ENCODE measurements around the gene ARHGAP25.

Gene ARHGAP25

DNA sequence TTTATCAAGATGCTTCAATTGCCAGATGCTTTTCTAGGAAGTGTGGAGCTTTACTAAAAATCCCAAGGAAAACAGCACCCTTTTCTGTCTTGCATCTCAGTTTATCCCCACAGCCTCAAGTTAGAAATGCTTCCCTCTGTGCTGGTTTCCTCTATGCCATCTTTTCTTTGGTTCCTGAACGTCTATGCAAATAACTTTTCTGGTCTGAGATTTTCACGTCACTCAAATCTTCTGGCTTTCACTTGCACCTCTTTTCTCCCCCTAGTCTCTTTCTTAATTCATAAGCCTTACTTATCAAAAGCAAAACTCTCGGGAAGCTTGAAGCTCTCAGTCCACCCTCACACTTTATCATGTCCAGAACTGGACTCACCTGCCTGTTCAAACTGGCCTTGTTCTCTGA is 33.9 kb downstream of the ARHGAP25 start:
- no peak for DNase-seq

DNA sequence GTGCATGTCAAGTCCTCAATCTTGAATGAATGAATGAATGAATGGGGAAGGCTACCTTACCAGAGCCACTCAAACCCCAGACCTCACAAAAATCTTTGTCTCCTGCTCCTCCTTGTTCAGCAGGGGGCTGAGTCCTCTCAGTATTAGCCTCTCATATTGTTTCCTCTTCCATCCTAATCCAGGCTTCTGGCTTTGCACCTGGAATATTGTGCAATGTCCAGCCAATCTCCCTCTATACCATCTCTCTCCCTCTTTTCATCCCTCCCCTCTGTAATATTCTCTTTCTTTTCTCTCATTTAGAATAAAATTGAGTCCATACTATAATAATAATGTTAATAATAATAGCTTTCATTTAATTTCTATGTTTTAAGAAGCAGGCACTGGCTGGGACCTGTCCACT is 34.3 kb downstream of the ARHGAP25 start:
- no peak for DNase-seq

DNA sequence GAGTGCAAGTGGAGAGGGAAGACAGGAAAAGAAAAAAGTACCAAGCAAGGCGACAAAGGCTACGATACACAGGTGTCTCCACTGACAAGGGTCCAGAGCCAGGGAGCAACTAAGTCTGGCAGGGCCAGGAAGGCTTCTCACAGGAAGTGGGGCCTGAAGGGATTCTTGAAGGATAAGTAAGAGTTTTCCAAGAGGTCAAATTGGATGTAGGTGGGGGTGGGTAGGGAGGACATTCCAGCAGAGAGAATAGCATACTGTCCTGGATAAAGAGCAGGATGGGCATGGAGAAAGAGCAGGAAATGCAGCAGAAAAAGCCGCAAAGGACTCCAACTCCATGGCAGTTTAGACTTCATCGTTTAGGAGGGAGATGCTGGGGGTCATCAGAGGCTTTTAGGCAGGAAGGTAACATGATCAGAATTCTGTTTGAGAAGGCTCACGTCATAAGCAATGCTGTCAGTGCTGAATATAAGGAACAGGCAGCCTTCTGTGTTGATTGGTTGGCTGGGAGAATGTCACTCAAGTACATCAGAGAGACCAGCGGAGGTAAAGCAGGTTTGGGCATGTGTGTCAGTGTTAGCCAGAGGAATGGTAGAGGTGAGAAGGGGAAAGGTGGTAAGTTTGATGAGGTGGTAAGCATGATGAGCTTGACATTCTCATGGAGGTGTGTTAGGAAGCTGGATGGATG is 35.1 kb downstream of the ARHGAP25 start:
- no peak for DNase-seq

DNA sequence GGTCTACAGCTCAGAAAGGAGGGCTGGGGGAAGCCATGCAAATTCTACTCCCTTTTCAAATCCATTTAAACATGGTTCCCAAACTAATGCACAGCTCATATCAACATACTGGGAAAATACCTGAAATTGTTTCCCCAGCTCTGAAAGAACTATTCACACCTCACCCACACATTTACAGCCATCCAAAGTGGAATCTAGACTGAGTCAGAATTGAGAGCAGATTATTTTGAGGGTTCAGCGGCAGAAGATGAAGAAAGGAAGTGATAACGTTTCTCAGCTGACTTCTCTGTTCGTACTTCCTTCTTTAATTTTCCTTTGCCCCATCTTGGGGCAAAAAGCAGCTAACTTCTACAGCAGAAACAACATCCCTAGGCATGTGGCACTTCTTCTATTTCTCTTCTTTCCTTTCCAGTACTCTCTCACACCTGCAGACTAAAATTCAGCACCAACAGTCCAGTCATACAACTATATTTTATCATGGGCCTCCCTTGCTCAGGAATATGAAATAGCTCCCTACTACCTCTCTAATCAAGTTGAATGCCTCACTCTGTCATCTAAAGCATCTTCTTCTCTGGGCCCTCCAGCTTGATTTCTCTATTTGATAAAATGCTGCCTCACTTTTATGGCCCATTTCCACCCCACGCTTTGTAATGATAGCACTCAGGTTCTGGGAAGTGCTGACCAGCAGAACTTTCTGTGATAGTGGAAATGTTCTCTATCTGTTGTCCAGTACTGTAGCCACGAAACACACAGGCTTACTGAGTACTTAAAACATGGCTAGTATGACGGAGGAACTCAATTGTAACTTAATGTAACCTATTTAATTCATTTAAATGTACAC is 35.9 kb downstream of the ARHGAP25 start:
- no peak for DNase-seq

DNA sequence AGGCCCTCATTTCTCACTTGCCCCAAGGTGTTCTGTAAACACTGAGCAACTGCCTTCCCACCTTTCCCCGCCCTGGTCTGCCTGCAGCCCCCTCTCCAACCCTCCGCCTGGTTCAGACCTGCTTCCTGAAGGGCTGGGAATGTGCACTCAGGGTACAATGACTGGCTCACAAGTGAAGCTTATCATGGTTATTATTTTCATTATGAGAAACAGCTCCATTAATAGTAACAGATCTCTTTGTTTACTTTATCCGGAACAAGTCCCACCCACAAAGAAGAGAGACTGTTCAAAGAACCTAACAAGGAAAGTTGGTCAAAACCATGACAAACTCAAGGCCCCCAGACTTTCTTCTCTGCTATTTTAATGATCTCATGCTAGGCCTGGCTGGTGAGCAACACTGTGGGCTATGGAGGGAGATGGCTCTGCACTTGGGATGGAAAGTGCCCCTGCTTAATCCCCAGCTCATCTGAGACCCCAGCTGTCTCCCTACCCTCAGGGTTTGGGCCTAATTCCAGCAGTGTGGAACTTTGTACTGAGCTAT is 36.7 kb downstream of the ARHGAP25 start:
- no peak for DNase-seq

DNA sequence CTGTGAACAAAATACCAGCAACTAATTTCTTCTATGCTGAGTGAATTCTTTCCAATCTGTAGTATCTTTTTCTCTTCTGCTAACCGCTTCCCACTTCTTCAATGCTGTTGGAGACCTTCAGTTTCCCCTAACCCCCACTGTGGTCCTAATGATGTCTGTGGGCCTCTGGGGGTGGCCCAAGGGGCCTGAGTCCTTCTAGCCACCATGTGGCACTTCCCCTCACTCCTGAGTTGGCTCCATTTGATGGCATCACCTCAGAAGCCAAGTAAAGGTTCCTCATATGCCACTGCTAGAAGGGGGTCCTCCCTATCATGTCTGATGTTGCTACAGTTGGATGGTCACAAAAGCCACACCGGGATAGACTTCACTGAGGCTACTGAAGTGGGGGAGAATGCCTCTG is 37.5 kb downstream of the ARHGAP25 start:
- DNase-seq: no peak

DNA sequence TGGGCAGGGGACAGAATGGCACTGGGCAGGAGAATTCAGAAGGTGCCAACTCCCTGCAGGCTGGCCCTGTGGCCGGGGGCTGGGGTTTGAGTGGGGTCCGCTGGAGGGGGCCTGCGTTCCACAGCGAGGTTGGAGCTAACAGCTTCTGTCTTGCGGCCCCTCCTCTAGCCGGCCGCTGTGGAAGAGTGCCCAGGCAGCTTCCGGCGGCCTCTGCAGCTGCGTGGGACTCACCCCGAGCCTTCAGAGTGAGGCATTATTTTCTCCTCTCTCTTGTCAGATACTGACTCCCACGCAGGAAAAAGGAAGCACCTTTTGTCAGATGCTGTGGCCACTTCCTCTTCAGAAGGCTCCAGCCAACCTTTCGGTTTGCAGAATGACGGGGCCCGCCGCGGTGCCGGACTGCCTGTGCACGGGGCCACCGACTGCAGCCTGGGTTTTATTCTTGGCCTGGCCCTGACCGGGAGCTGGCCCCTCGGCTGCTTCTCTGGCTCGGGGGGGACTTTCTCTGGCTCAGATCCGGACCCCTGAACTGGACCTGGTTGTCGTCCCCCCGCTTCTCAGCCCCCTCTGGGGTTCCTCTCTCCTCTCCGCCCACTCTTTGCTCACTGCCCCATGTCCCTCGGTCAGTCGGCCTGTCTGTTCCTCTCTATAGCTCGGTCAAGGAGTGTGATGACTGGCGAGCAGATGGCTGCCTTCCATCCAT is 40.1 kb downstream of the ARHGAP25 start:
- no peak for DNase-seq

DNA sequence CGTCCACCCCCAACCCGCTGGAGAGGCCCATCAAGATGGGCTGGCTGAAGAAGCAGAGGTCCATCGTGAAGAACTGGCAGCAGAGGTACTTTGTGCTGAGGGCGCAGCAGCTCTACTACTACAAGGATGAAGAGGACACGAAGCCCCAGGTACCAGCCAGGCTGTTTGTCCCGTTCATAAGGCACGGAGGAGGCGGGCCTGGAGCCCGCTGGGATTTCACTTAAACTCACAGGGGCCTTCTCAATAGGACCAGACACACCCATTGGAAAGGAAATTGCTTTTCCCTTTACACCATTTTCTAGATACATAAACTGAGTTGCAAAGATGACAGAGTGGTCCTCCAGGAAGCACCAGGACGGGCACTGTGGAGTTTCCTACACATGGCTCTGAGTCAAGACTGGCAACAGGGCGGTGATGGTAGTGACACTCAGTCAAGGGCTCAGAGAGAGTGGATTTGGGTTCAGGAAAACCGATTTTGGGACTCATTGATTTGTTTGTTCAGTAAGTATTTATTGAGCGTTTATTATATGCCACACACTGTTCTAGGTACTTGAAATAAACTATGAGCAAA is 40.7 kb downstream of the ARHGAP25 start:
- DNase-seq: no peak

DNA sequence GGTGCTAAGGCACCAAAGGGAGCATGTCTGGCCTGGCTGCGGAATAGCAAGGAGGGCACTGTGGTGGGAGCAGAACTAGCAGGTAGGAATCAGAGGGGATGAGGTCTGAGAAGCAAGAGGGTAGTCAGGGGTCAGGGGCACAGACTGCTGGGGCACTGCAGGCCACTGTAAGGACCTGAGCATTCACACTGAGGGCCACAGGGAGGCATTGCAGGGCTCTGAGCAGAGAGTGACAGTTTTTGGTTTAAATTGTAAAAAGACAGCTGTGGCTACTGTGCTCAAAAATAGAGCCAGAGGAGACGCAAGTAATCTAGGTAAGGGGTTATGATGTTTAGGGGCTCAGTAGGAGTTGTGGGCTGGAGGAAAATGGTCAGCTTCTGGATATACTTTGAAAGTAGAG is 41.5 kb downstream of the ARHGAP25 start:
- DNase-seq: no peak

DNA sequence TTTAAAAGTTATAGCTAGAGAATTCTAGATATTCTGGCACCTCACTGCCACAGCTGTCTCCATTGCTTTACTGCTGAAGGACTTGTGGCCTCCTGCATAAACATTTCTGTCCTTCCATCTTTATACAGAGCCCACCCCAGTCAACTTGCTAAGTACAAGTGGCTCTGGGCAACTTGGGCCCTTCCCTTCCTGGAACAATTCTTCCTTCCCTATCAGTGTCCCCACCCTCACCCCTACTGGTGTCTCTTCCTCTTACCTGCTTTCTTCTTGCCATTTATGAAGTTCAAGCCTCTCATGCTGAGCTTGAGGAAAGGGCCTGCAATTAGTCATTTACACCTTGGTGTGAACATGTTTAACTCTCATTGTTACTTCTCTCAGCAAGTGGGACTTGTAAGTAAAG is 45.0 kb downstream of the ARHGAP25 start:
- DNase-seq: no peak

DNA sequence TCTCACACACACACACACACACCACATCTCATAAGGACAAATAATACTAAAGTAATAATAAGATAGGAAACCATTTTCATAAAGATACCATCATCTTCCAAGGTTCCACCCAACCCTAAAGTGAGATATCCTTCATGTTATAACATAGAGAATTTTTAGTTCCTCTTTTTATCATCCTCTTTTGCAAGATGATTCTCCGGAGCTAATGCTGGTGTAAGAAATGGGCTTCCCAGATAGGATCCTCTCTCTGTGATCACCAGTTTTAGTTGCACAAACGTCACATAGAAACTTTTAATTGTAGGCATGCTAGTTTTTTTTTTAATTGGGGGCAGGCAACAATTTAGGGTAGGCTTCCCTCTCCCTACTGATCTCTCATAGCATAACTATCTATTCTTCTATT is 49.6 kb downstream of the ARHGAP25 start:
- no peak for DNase-seq

DNA sequence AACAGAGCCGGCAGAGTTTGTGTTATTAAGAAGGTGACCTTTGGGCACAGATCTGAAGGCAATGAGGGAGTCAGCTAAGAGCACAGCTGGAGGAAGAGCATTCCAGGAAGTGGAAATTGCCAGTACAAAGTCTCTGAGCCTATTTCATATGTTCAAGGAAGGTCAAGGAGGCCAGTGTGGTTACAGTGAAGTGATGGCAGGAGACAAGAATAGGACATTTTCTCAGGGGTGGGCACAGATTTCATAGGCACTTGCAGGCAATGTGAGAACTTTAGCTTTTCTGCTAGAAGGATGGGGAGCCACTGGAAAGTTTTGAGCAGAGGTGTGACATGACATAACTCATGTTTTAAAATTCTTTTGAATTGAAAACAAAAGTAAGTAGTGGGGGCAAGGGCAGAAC is 50.3 kb downstream of the ARHGAP25 start:
- DNase-seq: no peak

DNA sequence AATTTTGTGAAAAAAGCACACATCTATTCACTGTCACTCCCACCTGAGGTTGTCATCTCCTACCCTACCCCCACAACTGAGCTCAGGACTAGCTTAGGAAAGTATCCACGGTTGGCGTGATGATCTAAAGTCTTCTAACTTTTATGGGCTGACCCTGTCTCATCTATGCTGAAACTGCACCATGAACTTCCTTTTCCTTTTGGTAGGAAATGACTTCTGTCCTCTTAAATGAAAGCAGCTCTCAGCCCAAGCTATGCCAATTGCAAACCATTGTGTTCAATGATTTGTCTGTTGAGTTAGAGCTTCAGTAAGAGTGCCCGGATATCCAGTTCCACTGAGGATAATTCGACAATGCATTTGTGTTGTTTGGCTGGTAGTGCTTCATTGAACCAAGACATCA is 52.7 kb downstream of the ARHGAP25 start:
- DNase-seq: no peak

DNA sequence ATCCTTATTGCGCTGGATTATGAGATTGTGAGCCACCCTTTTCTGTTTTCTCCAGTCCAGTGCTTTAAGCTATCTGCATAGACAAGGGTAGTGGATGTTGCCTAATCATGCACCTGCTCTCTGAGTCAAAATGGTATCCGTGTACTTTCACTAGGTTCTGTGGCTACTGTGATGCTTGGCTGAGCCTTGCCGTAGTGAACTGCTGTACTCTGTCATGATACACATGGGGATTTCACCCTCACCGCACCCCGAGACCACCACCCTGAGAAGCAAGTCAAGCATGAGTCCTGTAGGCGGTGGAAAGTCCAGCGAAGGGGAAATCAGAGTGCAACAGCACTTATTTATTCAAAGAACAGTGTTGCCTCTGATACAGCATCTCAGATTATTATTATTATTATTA is 55.0 kb downstream of the ARHGAP25 start:
- DNase-seq: no peak

DNA sequence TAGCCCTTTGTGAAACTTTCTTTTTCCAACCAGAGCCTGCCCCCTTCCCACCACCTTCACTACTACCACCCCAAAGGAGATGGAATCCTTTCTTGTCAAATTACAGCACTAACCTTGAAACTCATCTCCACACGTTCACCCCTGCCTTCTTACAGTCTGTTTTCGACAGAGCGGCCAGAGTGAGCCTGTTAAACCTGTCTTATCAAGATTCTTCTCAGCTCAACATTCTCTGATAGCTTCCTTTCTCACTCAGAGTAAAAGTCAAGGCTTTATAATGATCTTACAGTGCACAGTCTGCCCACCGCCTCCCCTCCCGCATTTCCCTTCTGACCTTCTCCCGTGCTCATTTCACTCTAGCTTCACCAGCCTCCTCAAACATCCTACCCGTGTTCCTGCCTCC is 56.0 kb downstream of the ARHGAP25 start:
- no peak for DNase-seq

DNA sequence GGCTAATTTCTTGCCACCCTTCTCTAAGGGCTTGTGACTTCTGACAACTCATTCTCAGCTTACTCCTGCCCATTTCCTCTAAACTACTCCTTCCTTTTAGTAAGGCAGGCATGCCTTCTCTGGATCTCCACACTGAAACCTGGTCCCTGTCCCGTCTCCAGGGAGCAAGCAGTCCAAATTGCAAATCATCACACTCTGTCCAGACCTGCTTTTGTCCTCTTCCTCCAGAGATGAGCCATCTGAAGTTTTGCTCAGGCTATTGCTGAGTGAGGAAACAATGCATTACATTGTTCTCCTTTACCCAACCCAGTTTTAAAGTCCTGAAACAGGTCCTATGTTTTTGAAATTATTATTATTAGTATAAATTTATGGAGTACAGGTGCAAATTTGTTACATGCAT is 57.3 kb downstream of the ARHGAP25 start:
- DNase-seq: no peak

DNA sequence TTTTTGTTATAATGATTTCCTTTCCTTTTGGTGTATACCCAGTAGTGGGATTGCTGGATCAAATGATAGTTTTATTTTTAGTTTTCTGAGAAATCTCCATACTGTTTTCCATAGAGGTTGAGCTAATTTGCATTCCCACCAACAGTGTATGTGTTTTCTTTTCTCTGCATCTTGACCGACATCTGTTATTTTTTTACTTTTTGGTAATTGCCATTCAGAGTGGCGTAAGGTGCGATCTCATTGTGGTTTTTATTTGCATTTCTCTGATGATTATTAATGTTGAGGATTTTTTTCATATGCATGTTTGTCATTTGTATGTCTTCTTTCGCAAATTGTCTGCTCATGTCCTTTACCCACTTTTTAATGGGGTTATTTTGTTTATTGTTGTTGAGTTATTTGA is 58.1 kb downstream of the ARHGAP25 start:
- no peak for DNase-seq

DNA sequence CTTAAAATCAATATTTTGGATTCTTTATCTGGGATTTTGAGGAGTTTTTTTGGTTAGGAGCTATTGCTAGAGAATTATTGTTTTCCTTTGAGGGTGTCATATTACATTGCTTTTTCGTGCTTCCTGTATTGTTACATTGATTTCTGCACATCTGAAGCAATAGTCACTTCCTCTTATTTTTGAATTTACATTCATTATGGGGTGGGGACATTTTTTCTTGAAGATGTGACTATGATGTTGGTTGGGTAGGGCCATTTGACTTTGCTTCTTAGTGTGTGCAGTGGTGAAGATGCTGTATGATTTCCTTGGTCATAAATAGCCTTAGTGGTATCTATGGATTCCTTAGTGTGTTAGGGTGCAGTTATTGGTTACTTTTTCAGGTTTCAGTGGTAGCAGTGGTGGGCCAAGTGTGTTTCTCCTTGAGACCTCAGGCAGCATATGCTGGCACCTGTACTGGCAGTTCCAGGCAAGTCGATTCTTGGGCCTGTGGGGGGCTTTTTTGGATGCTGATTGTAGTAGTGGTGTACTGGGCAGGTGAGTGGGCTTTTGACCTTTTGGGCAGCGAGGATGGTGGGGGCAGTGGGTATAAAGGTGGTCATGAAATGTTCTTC is 61.8 kb downstream of the ARHGAP25 start:
- DNase-seq: no peak

DNA sequence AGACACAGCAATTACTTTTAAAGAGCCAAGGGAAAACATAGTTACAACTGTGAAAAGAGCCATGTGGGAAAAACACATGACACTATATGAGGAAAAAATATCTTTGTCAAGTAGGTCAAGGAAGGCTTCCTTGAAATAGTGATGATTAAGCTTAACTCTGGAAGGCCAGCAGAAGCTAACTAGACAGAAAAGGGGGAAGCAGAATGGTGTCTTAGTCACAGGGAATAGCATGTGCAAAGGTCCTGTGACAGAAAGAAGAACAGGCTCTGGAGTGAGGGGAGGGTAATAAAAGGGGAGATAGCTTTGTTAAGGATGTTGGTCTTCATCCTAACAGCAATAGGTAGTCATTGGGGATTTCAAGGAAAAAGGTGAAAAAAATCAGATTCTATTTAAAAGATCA is 64.0 kb downstream of the ARHGAP25 start:
- no peak for DNase-seq

DNA sequence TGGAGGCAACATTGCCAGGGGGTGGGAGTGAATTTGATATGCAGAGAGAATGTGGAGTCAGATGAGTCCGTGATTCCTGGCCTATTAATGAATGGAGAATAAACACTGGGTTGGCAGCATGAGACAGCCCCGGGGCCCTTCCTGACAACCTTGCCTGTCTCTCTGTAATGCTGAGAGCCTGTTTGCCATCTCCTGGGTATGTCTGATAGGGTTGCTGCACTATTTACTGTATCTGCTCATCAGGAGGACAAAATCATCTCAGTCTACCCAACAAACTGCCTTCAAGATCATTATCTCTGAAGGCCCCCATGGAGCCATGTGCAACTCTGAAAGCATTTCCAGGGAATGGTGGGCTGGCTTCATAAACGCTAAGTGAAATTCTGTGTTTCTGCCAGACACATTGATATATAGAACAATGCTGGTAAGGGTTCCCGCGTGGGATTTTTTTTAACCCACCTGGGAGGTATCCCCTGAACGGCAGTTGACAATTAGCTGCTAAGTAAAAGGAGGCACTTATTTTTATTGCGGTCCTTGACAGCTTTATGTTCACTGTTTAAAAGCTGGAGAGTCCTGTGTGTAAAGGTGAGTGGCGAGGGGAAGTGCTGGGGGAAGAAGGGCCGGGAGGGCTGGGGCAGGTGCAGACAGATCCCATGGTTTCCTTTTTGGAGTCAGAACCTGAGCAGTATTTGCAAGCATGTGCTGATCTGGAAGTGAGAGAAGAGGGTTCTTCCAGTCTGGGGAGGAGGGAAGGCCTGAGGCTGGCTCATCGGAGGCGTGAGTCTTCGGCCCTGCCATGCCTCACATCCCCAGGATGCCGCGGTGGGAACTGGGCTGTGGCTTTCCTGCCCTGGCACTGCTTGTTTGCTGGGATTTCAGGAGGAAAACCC is 64.8 kb downstream of the ARHGAP25 start:
- no peak for DNase-seq

DNA sequence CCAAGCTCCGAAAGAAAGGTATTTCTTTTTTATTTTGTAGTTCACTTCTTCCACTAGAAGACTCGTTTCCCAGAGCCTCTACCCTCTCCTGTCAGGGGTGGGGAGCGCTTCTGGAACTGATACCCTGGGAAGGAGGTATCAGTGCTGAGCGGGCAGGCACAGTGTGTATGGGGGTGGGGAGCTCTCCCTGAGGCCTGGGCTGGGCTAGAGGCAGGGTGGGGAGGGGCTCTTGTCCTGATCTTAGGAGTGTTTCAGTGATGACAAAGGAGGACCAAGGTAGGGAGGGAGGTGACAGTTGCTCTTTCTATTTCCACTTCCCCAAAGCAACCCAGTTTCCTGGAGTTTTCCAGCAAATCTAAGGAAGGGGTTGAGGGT is 65.4 kb downstream of the ARHGAP25 start:
- DNase-seq: no peak

DNA sequence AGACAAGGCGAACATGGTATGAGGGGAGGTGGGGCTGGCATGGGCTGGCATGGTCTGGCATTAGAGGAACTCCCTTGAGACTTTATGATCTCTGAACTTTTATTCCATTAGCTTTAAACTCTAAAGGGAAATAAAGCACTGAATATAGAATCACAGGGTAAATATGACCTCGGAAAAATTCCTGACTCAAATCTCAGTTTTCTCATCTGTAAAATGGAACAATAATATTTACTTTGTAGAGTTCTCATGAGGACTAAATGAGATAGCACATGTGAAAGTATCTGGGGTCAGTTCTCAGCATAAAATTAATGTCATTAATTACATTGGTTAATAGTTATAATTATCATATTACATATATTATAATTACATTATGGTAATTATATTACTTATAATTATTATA is 65.9 kb downstream of the ARHGAP25 start:
- DNase-seq: no peak
